ENCODE results near the gene NBPF6.

GRCh38 chr1:108512239-108513043 is 62.3 kb downstream of the NBPF6 start:
- TF ChIP-seq EZH2 (IDR thresholded peaks at IDR 0.05; ENCODE audit: insufficient read depth, poor library complexity, severe bottlenecking) (no peak), EZH2phosphoT487 (IDR thresholded peaks at IDR 0.05; ENCODE audit: insufficient read depth, low read depth) (no peak)
